HG02970 (cell line): Measurements from ENCODE around the gene USP51.
"Not testable (repeated sequence)": the region's sequence is repeated elsewhere in the genome, so short reads cannot be mapped to it uniquely, and the experiment has no call there.

Experiments
- ATAC-seq: cut with Tn5 transposase; IDR thresholded peaks from one replicate; pipeline ENCODE4 v1.9.1; 2021; ENCODE audit warnings: mild to moderate bottlenecking, moderate library complexity, moderate number of reproducible peaks; ENCODE audit not compliant: unreplicated experiment, low FRiP score

Gene USP51

GRCh38 chrX:55489314-55490009 is at the start of gene USP51:
Gene USP51 (minus strand): TSS chrX:55489848. CDS start chrX:55488939, 909 bp downstream.
- ATAC-seq = peak; percentile 37

DNA sequence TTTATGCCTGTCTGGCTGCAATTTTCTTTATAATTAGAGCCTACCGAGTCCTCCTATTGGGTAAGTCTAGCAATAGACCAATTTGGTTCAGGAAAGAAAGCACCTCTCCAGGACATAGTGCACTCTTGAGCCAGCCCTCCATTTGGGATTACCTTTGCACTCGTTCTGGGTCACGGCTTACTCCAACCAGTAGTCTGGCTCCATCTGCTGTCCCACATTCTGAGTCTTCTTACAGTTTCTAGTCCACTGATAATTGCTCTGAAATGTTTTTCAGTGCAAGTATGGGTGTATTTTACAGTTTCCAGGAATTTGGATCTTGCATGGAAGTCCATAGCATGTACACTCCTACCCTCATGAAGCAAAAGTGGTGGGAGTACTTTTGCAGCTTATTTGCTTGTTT is 34.8 kb upstream of the USP51 start:
- no peak for ATAC-seq

GRCh38 chrX:55523356-55523755 is 33.7 kb upstream of the USP51 start:
- ATAC-seq = no peak

DNA sequence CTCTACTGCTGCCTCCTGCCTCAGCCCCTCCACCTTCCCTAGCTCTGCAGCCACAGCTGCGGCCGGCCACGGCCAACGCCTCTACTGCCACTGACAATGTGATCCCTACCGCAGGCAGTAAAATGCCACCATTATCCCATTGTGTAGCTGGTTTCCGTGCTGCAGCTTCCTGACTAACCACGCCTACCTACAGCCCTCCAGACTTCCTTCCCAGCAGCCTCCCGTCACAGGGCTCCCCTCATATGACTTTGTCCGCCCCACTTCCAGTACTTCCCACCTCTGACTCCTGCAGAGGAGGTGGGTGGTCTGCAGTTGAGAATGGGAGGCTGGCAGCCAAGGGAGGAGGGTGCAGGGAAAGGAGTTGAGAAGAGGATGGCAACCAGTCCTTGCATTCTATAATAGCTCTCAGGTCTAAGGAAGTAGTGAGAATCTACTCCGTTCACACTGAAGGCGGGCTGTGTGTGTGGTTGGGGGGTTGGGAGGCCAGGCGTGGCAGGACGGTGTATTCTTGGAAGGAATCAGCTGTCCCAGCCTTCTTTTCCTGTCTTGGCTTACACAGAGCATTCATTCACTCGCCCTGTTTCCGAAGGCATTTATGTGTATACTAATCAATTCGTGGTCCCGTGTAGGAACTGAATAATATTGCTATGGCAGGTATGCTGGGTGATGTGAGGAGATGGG is 33.1 kb upstream of the USP51 start:
- no peak for ATAC-seq

GRCh38 chrX:55521687-55522086 is 32.0 kb upstream of the USP51 start:
- no peak for ATAC-seq

DNA sequence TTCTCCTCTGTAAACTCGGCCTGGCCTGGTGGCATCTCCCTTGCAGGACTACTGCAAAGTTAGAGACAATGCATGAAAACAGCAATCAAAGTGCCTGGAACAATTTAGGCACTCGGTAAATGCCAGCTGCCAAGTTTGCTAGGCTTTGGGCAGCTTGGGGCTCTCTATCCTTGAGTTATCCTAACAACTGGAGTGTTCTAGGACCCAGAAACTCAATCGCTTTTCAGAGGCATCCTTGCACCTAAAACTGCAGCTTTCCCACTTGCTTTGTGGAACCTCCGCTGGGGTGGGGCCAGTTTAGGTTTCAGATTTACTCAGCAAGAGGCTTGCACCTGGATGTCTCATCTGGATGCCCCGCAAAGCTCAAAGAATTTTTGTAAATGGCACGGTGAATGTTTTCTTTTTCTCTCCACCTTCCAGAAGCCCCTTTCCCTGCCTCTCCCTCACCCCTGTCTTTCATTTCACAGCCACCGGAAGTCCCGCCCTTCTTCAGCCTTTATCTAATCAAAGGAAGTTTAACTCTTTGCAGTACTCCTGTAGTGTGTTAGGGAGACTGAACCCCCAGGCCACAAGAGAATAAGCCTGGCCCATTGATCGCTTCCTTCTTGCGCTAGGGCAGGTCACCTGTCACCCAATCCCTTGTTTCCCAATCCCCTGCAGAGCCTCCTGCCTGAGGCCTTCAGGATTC is 27.3 kb upstream of the USP51 start:
- ATAC-seq = not testable (repeated sequence)

- ATAC-seq = not testable (repeated sequence)
Observed at GRCh38 chrX:55513045-55513737, 23.5 kb upstream of the USP51 start.

DNA sequence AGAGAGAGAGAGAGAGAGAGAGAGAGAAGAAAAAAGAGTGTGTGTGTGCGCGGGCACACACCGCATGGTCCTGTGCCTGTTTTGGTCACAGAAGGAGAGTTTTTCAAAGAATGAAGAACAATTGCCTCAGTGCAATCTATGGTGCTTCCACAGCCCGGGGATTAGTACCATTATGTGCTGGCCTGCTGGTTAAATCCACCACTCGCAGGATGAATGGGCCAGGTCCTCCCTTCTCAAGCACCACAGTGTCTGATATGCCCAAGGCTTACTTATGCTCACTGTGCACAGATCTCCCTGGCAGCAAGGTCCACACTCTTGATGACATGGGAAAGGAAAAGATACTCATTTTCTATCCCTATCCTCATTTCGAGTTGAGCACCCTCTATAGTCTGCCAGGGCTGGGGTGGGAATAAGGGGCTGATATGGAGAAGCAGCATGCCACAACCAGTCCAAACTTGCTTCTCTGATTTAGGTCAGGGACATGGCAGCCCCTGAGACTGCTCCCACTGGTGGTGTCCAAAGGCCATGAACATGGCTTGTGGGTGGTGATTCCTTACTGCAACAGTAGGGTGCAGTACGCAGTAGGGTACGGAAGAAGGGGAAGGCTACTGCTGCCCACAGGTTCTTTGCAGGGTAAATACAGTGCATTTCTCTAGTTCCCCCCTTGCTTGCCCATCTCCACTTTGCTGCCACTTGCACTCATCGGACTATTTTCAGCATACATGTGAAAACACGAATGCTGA is 18.9 kb upstream of the USP51 start:
- not testable (repeated sequence) for ATAC-seq

GRCh38 chrX:55507699-55508098 is 18.1 kb upstream of the USP51 start:
- ATAC-seq = not testable (repeated sequence)

GRCh38 chrX:55507010-55507409 is 17.4 kb upstream of the USP51 start:
- ATAC-seq = not testable (repeated sequence)

- no peak for ATAC-seq
Observed at GRCh38 chrX:55490974-55491373, 1.3 kb upstream of the USP51 start.

DNA sequence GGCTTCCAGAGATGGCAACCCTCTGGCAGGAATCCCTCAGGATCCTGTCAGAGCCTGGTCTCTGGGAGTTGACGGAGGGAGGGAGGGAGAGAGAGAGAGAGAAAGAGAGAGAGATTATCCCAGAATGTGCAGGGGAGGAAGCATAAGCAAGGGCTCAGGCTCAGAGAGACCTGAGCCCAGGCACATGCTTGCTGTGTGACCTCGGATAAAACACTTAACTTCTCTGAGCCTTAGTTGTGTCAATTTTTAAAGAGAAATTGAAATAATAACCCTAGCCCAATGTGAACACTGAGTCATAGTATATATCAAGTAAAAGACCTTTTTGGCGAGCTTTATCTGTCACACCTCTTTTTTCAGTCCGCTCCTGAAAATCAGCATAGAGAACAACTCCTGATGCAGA is 473 bp upstream of the USP51 start:
- ATAC-seq = no peak

- ATAC-seq = peak; percentile 53
Observed at GRCh38 chrX:55488593-55489313, 895 bp downstream of the USP51 start.

DNA sequence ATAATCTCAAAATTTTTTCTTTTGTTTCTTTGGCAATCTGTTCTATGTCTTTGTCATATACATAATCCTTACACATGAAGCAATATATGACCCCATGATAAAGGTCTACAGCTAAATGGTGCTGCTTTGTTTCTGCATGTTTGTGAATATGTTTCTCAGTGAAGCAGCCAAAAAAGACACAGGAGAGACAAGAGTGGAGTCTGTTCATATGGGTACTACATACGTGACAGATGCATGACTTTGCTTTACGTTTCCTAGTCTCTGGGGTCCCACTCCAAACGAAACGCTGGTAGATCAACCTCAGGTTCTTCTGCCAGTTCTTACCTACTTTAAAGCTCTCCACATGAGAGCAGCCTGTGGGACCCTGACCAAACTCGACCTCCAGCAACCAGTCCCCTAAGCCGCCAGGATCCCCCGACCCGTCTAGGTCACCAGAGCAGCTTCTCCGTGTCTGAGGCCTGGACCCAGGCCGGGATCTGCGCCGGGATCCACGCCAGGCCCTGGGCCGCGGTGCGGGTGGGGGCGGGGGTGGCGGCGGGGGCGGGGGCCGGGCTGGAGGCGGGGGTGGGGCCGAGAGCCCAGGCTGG is 1.5 kb downstream of the USP51 start:
- ATAC-seq = peak; percentile 3

- ATAC-seq = no peak
Observed at GRCh38 chrX:55487143-55487542, 2.5 kb downstream of the USP51 start.

DNA sequence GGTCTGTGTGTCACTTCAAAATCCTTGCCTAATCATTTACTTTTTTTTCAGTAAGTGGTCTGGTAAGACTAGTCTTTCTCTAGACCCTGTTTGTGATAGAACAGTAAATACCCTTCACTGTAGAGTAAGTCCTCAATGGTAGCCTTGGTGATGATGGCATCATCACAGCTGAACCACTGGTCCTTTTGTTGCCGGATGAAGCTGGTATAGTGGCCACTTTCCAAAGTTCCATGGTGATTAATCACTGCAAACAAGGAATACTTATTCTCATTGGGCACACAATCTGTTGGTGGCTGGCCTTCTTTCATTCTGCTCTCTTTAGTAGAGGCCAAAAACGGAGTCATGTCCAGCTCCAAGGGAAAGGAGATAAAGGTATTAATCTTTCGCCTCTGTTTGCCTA is 2.9 kb downstream of the USP51 start:
- no peak for ATAC-seq

GRCh38 chrX:55484948-55485347 is 4.7 kb downstream of the USP51 start:
- ATAC-seq = no peak

DNA sequence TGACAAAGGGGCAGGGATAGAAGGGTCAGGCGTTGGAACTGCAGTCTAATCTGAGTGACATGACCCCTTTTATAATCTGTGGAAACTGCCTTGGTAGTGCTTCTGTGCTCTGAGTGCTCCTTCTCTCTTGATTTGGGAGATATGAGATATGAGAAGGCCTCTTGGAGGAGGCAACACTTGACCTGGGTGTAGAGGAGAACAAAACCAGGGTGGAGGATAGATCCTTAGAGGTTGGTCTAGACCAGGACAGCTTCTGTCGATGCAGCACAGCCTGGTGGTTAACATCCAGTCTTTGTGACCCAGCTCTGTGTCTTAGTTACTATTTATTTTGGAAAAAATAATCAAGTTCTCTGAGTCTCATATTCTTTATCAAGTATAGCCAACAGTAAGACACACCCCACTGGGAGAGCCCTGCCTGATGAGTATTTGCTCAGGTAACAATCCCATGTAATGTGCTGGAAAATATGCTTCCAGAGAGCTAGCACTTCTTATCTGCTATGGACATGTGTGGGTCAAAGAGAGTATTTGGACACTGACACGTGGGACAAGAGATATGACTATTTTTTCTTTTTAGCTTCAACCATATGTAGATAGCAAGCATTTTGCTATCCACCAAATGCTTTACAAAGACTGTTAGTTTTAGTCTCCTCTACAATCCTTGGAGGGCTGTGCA is 9.1 kb downstream of the USP51 start:
- ATAC-seq = no peak

DNA sequence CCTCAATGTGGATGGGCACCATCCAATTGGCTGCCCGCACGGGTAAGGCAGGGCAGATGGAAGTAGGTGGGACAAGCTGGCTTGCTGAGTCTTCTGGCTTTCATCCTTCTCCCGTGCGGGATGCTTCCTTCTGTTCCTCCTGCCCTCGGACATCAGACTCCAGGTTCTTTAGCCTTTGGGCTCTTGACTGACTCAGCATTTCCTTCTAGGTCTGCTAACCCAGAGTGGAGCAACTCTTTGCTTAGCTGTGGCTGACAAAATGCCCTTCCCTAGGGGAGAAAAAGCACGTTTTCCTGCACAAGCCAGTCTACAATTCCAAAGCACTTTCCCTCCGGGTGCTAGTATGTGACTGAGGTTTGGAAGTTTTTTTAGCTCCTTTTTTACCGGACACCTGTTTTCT is 9.7 kb downstream of the USP51 start:
- not testable (repeated sequence) for ATAC-seq
